Measurements from ENCODE around the gene TESK2. TPM values are rescaled to one million over a fixed set of nuclear protein-coding genes. Genes with fewer than 3 reads are reported as not detected.

Gene TESK2
- total and polyA plus RNA-seq, 11 donors: 0.50 to 4.7 (median 1.5) TPM

DNA sequence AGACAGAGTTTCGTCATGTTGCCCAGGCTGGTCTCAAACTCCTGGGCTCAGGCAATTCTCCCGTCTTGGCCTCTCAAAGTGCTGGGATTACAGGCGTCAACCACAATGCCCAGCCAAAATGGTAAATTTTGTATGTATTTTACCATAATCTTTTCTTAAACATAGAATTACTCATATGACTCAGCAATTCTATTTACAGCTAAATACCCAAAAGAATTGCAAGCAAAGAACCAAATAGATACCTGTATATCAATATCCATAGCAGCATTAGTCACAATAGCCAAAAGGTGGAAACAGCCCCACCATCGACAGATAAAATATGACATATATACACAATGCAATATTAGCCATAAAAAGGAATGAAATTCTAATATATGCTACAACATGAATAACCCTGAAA, 36.5 kb downstream of the TESK2 start:
- ATAC-seq (no peak), DNase-seq (no peak)
- intact Hi-C loops (cut with DNase I): no loop called here
- Histone ChIP-seq H3K36me3 (peaks cover 0 to 5% (median 0%) of the 10 kb centered on the region in 9 donors), H3K4me3 (no peak overlapping the region), H3K27ac (no peak overlapping the region), H3K27me3 (no peaks in the 10 kb centered on the region), H3K9me3 (no peaks in the 10 kb centered on the region), H3K4me1 (no peaks in the 10 kb centered on the region)
- 95 to 98% (median 96%) methylated on average over 4 of the region's 4 CpGs for WGBS, 4 donors
- TF ChIP-seq, protein P1, sequence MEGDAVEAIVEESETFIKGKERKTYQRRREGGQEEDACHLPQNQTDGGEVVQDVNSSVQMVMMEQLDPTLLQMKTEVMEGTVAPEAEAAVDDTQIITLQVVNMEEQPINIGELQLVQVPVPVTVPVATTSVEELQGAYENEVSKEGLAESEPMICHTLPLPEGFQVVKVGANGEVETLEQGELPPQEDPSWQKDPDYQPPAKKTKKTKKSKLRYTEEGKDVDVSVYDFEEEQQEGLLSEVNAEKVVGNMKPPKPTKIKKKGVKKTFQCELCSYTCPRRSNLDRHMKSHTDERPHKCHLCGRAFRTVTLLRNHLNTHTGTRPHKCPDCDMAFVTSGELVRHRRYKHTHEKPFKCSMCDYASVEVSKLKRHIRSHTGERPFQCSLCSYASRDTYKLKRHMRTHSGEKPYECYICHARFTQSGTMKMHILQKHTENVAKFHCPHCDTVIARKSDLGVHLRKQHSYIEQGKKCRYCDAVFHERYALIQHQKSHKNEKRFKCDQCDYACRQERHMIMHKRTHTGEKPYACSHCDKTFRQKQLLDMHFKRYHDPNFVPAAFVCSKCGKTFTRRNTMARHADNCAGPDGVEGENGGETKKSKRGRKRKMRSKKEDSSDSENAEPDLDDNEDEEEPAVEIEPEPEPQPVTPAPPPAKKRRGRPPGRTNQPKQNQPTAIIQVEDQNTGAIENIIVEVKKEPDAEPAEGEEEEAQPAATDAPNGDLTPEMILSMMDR (IDR thresholded peaks at IDR 0.05): no peak
- no peak for TF ChIP-seq POLR2A (IDR thresholded peaks at IDR 0.05)

DNA sequence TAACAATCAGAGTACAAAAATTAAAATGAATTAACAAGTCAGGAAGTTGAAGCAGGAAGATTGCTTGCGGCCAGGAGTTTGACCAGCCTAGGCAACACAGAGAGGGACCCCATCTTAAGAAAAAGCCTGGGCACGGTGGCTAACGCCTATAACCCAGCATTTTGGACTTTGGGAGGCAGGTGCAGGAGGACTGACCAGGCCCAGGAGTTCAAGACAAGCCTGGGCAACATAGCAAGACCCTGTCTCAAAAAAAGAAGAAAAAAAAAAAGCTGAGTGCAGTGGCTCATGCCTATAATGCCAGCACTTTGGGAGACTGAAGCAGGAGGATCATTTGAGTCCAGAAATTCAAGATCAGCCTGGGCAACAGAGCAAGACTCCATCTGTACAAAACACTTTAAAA, 38.5 kb downstream of the TESK2 start:
- intact Hi-C loops (cut with DNase I): no loop called here
- WGBS, 4 donors: 68 to 81% (median 76%) methylated on average over 3 of the region's 3 CpGs
- no peaks in the 10 kb centered on the region for H3K9me3 ChIP-seq
- no peaks in the 10 kb centered on the region for H3K4me1 ChIP-seq
- no peak overlapping the region for H3K27ac ChIP-seq
- H3K4me3 ChIP-seq: no peak overlapping the region
- ATAC-seq: no peak
- no peak for TF ChIP-seq POLR2A (IDR thresholded peaks at IDR 0.05)
- TF ChIP-seq, protein P1 (IDR thresholded peaks at IDR 0.05): no peak
- peaks cover 0 to 5% (median 0%) of the 10 kb centered on the region in 9 donors for H3K36me3 ChIP-seq
- H3K27me3 ChIP-seq: no peaks in the 10 kb centered on the region
- DNase-seq: no peak

DNA sequence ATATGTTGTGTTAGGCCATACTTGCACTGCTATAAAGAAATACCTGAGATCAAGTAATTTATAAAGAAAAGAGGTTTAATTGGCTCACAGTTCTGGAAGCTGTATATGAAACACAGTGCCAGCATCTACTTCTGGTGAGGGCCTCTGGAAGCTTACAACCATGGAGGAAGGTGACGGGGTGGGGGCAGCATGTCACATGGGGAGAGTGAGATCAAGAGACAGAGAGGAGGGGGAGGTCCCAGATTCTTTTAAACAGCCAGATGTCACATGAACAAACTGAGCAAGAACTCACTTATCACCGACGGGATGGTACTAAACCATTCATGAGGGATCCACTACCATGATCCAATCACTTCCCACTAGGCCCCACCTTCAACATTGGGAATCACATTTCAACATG, 42.6 kb downstream of the TESK2 start:
- Histone ChIP-seq H3K36me3 (no peaks in the 10 kb centered on the region), H3K4me1 (no peaks in the 10 kb centered on the region), H3K27me3 (no peaks in the 10 kb centered on the region), H3K4me3 (no peak overlapping the region), H3K9me3 (no peaks in the 10 kb centered on the region), H3K27ac (no peak overlapping the region)
- ATAC-seq (no peak), DNase-seq (no peak)
- WGBS, 4 donors: 86 to 100% (median 96%) methylated on average over 3 of the region's 3 CpGs
- intact Hi-C loops (cut with DNase I): no loop called here
- no peak for TF ChIP-seq POLR2A (IDR thresholded peaks at IDR 0.05)
- TF ChIP-seq, protein P1 (IDR thresholded peaks at IDR 0.05): no peak

DNA sequence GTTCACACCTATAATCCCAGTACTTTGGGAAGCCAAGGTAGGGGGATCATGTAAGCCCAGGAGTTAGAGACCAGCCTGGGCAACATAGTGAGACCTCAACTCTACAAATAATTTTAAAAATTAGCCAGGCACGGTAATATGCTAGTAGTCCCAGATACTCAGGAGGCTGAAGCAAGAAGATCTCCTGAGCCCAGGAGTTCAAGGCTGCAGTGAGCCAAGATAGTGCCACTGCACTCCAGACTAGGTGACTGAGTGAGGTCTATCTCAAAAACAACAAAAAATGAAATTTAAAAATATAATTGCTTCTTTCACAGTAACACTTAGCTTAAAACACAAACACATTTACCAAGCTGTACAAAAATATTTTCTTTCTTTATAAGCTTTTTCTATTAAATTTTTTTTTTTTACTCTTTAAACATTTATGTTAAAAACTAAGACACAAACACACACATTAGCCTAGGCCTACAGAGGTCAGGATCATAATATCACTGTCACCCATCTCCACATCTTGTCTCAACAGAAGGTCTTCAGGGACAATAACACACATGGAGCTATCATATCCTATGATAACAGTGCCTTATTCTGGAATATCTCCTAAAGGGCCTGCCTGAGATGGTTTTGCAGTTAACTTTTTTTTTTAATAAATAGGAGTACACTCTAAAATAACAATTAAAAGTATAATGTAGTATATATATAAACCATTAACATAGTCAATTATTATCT, 43.9 kb downstream of the TESK2 start:
- H3K27me3 ChIP-seq: no peaks in the 10 kb centered on the region
- no peak overlapping the region for H3K27ac ChIP-seq
- no peak overlapping the region for H3K4me3 ChIP-seq
- H3K4me1 ChIP-seq: peaks cover 0 to 9% (median 2%) of the 10 kb centered on the region in 12 donors
- no peak for DNase-seq
- no peaks in the 10 kb centered on the region for H3K36me3 ChIP-seq
- intact Hi-C loops (cut with DNase I): loop anchor here in 1 of 10 donors (2.0 kb wide), 1 partner anchor 42 kb away; no protein-coding TSS in a partner anchor
- TF ChIP-seq POLR2A (IDR thresholded peaks at IDR 0.05): no peak
- 84 to 93% (median 89%) methylated on average over 1 of the region's 1 CpG for WGBS, 4 donors
- ATAC-seq: no peak
- H3K9me3 ChIP-seq: no peaks in the 10 kb centered on the region

All from heart left ventricle (tissue), 16 donors.